Measurements from ENCODE around the gene SPATA16. TPM values are rescaled to one million over a fixed set of nuclear protein-coding genes. Genes with fewer than 3 reads are reported as not detected.

Gene SPATA16
- polyA plus RNA-seq, 1 donor from 2014 or later, result not detected

DNA sequence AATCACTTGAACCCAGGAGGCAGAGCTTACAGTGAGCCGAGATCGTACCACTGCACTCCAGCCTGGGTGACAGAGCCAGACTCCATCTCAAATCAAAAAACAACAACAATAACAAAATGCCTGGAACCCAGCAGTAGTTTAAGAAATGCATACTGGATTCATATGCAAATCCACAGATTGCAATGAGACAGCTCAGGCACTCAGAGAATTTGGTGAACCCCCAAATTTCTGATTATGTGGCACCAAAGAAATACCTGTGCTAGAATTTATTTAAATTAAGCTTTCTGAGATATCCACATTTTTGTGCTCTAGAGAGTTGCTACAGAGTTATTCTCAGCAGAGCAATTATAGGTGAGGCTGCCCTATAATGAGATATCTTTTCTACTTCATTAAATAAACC, 29.7 kb downstream of the SPATA16 start (continued):
- TF ChIP-seq, protein P1, sequence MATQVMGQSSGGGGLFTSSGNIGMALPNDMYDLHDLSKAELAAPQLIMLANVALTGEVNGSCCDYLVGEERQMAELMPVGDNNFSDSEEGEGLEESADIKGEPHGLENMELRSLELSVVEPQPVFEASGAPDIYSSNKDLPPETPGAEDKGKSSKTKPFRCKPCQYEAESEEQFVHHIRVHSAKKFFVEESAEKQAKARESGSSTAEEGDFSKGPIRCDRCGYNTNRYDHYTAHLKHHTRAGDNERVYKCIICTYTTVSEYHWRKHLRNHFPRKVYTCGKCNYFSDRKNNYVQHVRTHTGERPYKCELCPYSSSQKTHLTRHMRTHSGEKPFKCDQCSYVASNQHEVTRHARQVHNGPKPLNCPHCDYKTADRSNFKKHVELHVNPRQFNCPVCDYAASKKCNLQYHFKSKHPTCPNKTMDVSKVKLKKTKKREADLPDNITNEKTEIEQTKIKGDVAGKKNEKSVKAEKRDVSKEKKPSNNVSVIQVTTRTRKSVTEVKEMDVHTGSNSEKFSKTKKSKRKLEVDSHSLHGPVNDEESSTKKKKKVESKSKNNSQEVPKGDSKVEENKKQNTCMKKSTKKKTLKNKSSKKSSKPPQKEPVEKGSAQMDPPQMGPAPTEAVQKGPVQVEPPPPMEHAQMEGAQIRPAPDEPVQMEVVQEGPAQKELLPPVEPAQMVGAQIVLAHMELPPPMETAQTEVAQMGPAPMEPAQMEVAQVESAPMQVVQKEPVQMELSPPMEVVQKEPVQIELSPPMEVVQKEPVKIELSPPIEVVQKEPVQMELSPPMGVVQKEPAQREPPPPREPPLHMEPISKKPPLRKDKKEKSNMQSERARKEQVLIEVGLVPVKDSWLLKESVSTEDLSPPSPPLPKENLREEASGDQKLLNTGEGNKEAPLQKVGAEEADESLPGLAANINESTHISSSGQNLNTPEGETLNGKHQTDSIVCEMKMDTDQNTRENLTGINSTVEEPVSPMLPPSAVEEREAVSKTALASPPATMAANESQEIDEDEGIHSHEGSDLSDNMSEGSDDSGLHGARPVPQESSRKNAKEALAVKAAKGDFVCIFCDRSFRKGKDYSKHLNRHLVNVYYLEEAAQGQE (IDR thresholded peaks at IDR 0.05; ENCODE audit: borderline replicate concordance), result no peak

DNA sequence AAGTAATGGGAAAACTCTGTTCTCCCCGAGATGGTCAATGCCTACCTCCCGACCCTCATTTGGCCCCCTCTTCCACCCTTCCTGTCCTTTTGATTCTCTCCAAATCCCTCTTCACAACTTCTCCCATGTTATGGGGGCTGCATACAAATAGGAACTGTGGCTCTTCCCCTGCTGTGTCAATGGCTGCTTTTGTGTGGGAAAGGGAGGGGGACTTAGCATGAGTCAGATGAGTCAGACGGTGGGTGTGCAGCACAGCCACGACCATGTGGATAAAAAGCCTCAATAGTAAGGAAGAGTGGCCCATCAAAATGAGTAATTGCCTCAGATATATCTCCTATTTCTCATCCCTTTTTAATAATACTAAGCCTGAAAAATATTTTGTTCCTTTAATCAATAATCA, 31.9 kb downstream of the SPATA16 start:
- Histone ChIP-seq H3K4me2 (ENCODE audit: low read length) (no peak overlapping the region), H2AFZ (ENCODE audit: low read depth, low read length) (peak overlapping the region; percentile 29), H3K79me2 (replicated peaks; ENCODE audit: insufficient read depth, low read length) (no peaks in the 10 kb centered on the region), H4K20me1 (ENCODE audit: insufficient read depth) (no peaks in the 10 kb centered on the region), H3K9me3 (ENCODE audit: low read length) (no peaks in the 10 kb centered on the region), H3K27me3 (ENCODE audit: insufficient read depth, low read depth, low read length) (no peaks in the 10 kb centered on the region), H3K4me3 (ENCODE audit: low read length) (no peak overlapping the region), H3F3A (ENCODE audit: insufficient read depth, low read length, poor library complexity, severe bottlenecking) (no peaks in the 10 kb centered on the region), H3K9ac (ENCODE audit: low read length) (no peak overlapping the region), H3K27ac (ENCODE audit: low read length) (no peak overlapping the region), H3K36me3 (ENCODE audit: insufficient read depth, low read length) (no peaks in the 10 kb centered on the region), H3K9me2 (ENCODE audit: insufficient read depth, low read length) (no peaks in the 10 kb centered on the region)
- TF ChIP-seq MXI1 (conservative IDR thresholded peaks at IDR 0.05; ENCODE audit: poor library complexity, severe bottlenecking), result no peak
- TF ChIP-seq RAD21 (conservative IDR thresholded peaks at IDR 0.05), result no peak
- no peak for TF ChIP-seq POLR2AphosphoS5 (IDR thresholded peaks at IDR 0.05)
- TF ChIP-seq EP300 (conservative IDR thresholded peaks at IDR 0.05; ENCODE audit: poor library complexity, severe bottlenecking), result no peak
- TF ChIP-seq TAF1 (IDR thresholded peaks at IDR 0.05; ENCODE audit: low read depth), result no peak
- no peak for TF ChIP-seq EZH2 (IDR thresholded peaks at IDR 0.05; ENCODE audit: borderline replicate concordance, insufficient read depth, low read length, poor library complexity, severe bottlenecking)
- TF ChIP-seq, protein P2, sequence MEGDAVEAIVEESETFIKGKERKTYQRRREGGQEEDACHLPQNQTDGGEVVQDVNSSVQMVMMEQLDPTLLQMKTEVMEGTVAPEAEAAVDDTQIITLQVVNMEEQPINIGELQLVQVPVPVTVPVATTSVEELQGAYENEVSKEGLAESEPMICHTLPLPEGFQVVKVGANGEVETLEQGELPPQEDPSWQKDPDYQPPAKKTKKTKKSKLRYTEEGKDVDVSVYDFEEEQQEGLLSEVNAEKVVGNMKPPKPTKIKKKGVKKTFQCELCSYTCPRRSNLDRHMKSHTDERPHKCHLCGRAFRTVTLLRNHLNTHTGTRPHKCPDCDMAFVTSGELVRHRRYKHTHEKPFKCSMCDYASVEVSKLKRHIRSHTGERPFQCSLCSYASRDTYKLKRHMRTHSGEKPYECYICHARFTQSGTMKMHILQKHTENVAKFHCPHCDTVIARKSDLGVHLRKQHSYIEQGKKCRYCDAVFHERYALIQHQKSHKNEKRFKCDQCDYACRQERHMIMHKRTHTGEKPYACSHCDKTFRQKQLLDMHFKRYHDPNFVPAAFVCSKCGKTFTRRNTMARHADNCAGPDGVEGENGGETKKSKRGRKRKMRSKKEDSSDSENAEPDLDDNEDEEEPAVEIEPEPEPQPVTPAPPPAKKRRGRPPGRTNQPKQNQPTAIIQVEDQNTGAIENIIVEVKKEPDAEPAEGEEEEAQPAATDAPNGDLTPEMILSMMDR (IDR thresholded peaks at IDR 0.05; ENCODE audit: poor library complexity, severe bottlenecking), result no peak
- TF ChIP-seq SMC3 (conservative IDR thresholded peaks at IDR 0.05; ENCODE audit: poor library complexity), result no peak
- TF ChIP-seq, protein P1 (IDR thresholded peaks at IDR 0.05; ENCODE audit: borderline replicate concordance), result no peak

Data from neural cell (in vitro differentiated cells).